PC-9 (cell line): ENCODE measurements around the gene LAMTOR2. TPM values are rescaled to one million over a fixed set of nuclear protein-coding genes. Genes with fewer than 3 reads are reported as not detected.
A peak's percentile ranks its signal among the peaks of the same experiment; 100 is the strongest.

Experiments
- BruUV-seq: library from RNA; stranded (reverse); fragments of 400-500 nt; replicated peaks from 2 replicates; lab custom pipeline; 2021; lab: Mats Ljungman, UMichigan
- CTCF ChIA-PET: fragments of 300-600 bp; sonication (Branson Sonifier 250); formaldehyde crosslinking; loops from one replicate; lab custom pipeline; 2022; ENCODE audit warnings: antibody characterized with exemption; lab: Charles Lee
- POLR2A ChIA-PET: fragments of 300-600 bp; sonication (Branson Sonifier 250); formaldehyde crosslinking; loops from one replicate; lab custom pipeline; 2022; ENCODE audit warnings: antibody characterized with exemption; ENCODE audit not compliant: unreplicated experiment; lab: Charles Lee
- DNase-seq, 2 experiments: peaks; one replicate each; pipeline versions ENCODE4 v3.0.0 to v3.0.0-alpha.2; 2015 to 2022; ENCODE audit warnings: mixed read lengths in 1 of 2
- H2AFZ ChIP-seq: fragments of 200-600 bp; sonication (generic); 2 replicates; pipeline ENCODE4 v1.8.1; 2017; ENCODE audit warnings: antibody characterized with exemption
- H3F3A ChIP-seq: fragments of 200-600 bp; sonication (generic); 2 replicates; pipeline ENCODE4 v1.8.1; 2017; ENCODE audit warnings: antibody characterized with exemption, mild to moderate bottlenecking, low read depth; ENCODE audit not compliant: insufficient read depth
- H3K27ac ChIP-seq: fragments of 200-600 bp; sonication (generic); 2 replicates; pipeline ENCODE4 v1.6.1; 2016; ENCODE audit warnings: mixed run types
- H3K27me3 ChIP-seq: fragments of 200-600 bp; sonication (generic); 2 replicates; pipeline ENCODE4 v1.6.1; 2016; ENCODE audit warnings: low read depth, mixed run types; ENCODE audit not compliant: insufficient read depth
- H3K36me3 ChIP-seq: fragments of 200-600 bp; sonication (generic); 2 replicates; pipeline ENCODE4 v1.6.1; 2016; ENCODE audit warnings: low read depth, mixed run types
- H3K4me1 ChIP-seq: fragments of 200-600 bp; sonication (generic); replicated peaks from 2 replicates; pipeline ENCODE4 v1.6.1; 2016; ENCODE audit warnings: mixed run types; ENCODE audit not compliant: insufficient read depth
- H3K4me2 ChIP-seq: fragments of 200-600 bp; sonication (generic); 2 replicates; pipeline ENCODE4 v1.6.1; 2017; ENCODE audit warnings: mixed run types
- H3K4me3 ChIP-seq: fragments of 200-600 bp; sonication (generic); 2 replicates; pipeline ENCODE4 v1.6.1; 2016; ENCODE audit warnings: mixed run types
- H3K79me2 ChIP-seq: fragments of 200-600 bp; sonication (generic); 2 replicates; pipeline ENCODE4 v1.6.1; 2017; ENCODE audit warnings: low read depth, mixed run types
- H3K9me2 ChIP-seq: fragments of 200-600 bp; sonication (generic); 2 replicates; pipeline ENCODE4 v1.8.1; 2017; ENCODE audit warnings: mild to moderate bottlenecking; ENCODE audit not compliant: insufficient read depth
- H3K9me3 ChIP-seq: fragments of 200-600 bp; sonication (generic); 2 replicates; pipeline ENCODE4 v1.8.1; 2016; ENCODE audit warnings: low read depth; ENCODE audit not compliant: insufficient read depth
- H4K20me1 ChIP-seq: fragments of 200-600 bp; sonication (generic); 2 replicates; pipeline ENCODE4 v1.8.1; 2017; ENCODE audit not compliant: insufficient read depth
- EZH2 ChIP-seq: fragments of 200-600 bp; sonication (generic); IDR thresholded peaks from 2 replicates; pipeline ENCODE4 v1.8.0; 2017; ENCODE audit warnings: antibody characterized with exemption, low read depth
- intact Hi-C: fragments of 100-400 bp; cut with micrococcal nuclease; formaldehyde crosslinking; loops from one replicate; pipeline ENCODE4 v1.10.0; 2022; ENCODE audit not compliant: unreplicated experiment
- total RNA-seq: library from RNA; stranded (reverse); gene quantifications from 2 replicates; pipeline ENCODE4 v1.2.3, GENCODE V29; 2021
- TF ChIP-seq, protein P1 (sequence below): fragments of 200-600 bp; sonication (generic); conservative IDR thresholded peaks from 2 replicates; pipeline ENCODE4 v1.6.1; 2017; ENCODE audit warnings: mixed run types, antibody characterized with exemption, mild to moderate bottlenecking, moderate library complexity

The LAMTOR2 gene
- total RNA-seq, 1 experiment from 2014 or later, result 76.8 TPM

GRCh38 chr1:156104065-156104810 is 49.7 kb downstream of the LAMTOR2 start:
- TF ChIP-seq, protein P1, sequence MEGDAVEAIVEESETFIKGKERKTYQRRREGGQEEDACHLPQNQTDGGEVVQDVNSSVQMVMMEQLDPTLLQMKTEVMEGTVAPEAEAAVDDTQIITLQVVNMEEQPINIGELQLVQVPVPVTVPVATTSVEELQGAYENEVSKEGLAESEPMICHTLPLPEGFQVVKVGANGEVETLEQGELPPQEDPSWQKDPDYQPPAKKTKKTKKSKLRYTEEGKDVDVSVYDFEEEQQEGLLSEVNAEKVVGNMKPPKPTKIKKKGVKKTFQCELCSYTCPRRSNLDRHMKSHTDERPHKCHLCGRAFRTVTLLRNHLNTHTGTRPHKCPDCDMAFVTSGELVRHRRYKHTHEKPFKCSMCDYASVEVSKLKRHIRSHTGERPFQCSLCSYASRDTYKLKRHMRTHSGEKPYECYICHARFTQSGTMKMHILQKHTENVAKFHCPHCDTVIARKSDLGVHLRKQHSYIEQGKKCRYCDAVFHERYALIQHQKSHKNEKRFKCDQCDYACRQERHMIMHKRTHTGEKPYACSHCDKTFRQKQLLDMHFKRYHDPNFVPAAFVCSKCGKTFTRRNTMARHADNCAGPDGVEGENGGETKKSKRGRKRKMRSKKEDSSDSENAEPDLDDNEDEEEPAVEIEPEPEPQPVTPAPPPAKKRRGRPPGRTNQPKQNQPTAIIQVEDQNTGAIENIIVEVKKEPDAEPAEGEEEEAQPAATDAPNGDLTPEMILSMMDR, result no peak
- no peak for TF ChIP-seq EZH2
- CTCF ChIA-PET, result interaction anchor here (0.6 kb wide), 1 partner anchor 25 kb away, joined by 3 read pairs; no protein-coding TSS in a partner anchor
- Histone ChIP-seq H2AFZ (no peak overlapping the region), H3K9me3 (no peaks in the 10 kb centered on the region), H3K27ac (no peak overlapping the region), H3F3A (peaks cover 50% of the 10 kb centered on the region), H3K4me2 (peak overlapping the region; percentile 99), H3K4me1 (peaks cover 95% of the 10 kb centered on the region), H3K36me3 (no peaks in the 10 kb centered on the region), H3K79me2 (no peaks in the 10 kb centered on the region), H3K4me3 (no peak overlapping the region), H3K27me3 (no peaks in the 10 kb centered on the region), H3K9me2 (no peaks in the 10 kb centered on the region), H4K20me1 (no peaks in the 10 kb centered on the region)
- intact Hi-C loops, result no loop called here
- BruUV-seq, result no TSS peak
- POLR2A ChIA-PET, result interaction anchor here (0.6 to 2.8 kb wide), 5 partner anchors 10 to 90 kb away, joined by 4 to 18 read pairs (median 11); partner anchors contain the start of genes LMNA and SLC25A44
- DNase-seq, result peak; percentile 70 to 85

DNA sequence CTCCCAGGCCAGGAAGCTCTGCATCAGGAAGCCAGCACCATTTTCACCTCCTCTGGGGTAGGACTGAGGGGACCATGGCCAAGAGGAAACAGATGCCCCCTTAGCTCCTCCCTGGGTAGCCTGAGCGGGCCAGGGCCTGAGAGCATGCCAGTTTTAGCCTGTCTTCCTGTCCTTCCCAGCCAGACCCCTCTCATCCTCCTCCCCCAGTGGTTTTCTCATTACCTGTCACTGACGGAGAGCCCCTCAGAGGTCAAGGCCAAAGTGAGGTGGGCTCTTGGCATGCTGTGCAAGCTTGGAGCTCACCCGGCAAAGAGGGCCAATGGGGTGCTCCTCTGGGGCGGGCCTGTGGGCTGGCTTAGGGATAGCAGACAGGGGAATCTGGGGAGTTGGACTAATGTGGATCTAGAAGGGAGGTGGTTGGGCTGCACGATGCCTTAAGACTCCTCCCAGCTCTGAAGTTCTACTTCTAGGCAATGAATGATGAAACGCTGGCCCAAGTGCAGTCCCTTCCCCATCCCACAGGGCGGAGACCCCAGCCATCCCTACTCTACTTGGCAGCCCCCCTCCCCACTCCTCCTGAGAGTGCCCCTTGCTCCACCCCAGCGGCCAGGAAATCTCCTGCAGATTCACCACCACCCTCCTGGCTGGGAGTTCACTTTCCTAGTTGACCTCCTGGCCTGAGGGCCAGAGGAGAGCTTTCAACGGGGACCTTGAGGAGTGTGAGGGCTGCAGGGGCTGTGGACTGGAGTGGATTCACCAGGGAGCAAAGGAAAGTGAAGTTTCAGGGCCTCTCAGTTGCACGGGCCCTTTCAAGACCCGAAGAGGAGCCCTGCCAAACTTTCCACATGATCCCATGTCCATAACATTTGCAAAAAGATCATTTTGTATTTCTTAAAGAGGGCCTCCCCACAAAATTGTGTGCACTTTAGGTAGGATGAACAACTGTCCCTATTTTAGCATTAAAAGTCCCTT is 50.6 kb downstream of the LAMTOR2 start:
- no peaks in the 10 kb centered on the region for H3K27me3 ChIP-seq
- POLR2A ChIA-PET, result interaction anchor here (0.7 to 2.8 kb wide), 3 partner anchors 18 to 144 kb away, joined by 5 to 18 read pairs (median 11); no protein-coding TSS in a partner anchor
- peak overlapping the region; percentile 63; the same call in 1 of the 2 replicates for H3K4me3 ChIP-seq
- no peak for TF ChIP-seq EZH2
- TF ChIP-seq, protein P1, result no peak
- H3K4me1 ChIP-seq, result peaks cover 92% of the 10 kb centered on the region
- no peaks in the 10 kb centered on the region for H4K20me1 ChIP-seq
- no peaks in the 10 kb centered on the region for H3K79me2 ChIP-seq
- H3K36me3 ChIP-seq, result no peaks in the 10 kb centered on the region
- intact Hi-C loops, result no loop called here
- H3F3A ChIP-seq, result peaks cover 46% of the 10 kb centered on the region
- H3K4me2 ChIP-seq, result peak overlapping the region; percentile 99
- H3K9me3 ChIP-seq, result no peaks in the 10 kb centered on the region
- BruUV-seq, result no TSS peak
- H3K27ac ChIP-seq, result peak overlapping the region; percentile 93
- no peak overlapping the region for H2AFZ ChIP-seq
- CTCF ChIA-PET, result interaction anchor here (0.6 to 1.0 kb wide), 3 partner anchors 24 to 264 kb away, joined by 3 read pairs; no protein-coding TSS in a partner anchor
- H3K9me2 ChIP-seq, result no peaks in the 10 kb centered on the region
- DNase-seq, result no peak
